HG03196 (cell line): Measurements from ENCODE around the gene NEGR1.

Experiments
- ATAC-seq: cut with Tn5 transposase; IDR thresholded peaks from one replicate; pipeline ENCODE4 v1.9.1; 2021; ENCODE audit not compliant: unreplicated experiment

NEGR1 gene

DNA sequence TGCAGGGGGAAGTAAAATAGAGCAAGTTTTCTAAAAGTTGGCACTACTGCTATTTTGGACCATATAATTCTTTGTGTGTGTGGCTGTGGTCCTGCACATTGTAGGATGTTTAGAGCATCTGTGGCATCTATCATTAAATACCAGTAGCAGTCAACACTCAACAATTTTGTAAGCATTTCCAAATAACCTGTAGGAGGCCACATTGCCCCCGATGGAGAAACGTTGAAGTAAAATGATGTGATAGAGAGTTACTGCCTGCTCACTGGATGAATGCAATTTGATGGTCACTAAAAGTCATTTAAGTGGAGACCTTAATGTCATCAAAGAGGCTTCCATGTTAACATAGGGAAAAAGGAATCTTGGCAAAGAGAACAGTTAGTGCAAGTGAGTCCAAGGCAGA is 560.8 kb downstream of the NEGR1 start:
- ATAC-seq: no peak

DNA sequence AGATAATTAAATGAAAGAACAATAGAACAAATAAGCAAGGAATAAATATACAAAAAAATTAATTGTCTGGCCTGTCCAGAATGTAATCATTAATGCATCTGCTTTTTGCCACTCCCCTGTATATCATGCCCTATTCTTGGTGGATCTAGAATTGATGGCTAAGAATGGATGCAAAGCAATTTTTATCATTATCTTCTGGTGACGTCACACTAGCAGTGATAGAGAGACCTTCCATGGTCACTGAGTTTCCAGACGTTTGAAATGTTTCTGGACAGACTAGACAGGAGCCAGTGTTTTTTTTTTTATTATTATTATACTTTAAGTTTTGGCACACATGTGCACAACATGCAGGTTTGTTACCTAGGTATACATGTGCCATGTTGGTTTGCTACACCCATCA is 563.0 kb downstream of the NEGR1 start:
- ATAC-seq: no peak

DNA sequence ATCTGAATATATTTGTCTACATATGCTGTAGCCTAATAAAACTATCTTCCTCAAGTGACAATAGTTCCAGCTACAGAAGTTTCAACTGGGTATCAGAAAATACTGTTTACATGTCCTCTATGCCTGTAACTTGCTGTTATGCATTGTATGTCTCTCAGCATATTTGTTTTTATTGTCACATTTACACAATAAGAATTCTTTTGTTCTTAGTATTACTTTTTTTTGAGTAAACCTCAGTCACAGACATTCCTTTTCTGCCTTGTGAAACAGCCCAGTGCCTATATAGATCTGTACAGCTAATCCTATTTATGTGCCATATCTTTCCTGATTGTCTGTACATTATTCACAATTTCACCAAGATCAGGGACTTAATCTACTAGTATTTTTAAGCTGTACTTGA is 565.2 kb downstream of the NEGR1 start:
- ATAC-seq: no peak

DNA sequence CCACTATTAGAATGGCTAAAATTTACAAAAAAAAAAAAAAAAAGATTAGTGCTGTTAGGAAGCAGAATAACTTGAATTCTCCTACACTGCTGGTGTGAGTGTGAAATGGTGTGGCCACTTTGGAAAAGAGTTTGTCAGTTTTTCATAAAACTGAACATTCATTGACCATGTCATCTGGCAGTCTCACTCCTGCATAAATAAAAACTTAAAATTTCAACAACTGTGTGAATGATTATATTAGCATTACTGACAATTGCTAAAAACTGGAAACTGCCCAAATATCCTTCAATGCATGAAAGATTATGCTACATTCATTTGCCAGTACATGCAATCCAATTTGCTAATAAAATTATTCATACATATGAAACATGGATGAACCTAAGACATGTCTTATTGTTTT is 570.9 kb downstream of the NEGR1 start:
- ATAC-seq: no peak

DNA sequence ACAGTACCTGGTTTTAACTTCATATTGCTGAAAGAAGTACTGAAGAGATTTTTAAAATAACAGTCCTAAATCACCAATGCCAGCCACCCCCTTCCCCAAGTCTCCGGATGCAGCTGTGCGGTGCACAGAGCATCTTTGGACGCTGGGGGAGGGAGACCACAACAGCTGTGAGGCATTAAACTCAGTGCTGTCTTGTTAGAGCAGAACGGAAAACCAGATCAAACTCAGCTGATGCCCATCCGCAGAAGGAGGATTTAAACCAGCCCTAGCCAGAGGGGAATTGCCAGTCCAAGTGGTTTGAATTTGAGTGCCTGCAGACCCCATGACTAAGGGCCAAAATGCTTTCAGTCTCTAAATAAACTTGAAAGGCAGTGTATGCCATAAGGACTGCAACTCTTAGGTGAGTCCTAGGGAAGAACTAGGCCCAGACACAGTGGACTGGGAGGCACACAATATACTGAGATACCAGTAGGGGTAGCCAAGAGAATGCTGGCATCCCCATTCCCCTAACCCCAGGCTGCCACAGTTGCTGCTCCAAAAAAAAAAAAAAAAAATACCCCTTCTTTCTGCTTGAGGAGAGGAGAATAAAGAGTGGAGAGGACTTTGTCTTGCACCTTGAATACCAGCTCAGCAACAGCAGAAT is 576.2 kb downstream of the NEGR1 start:
- ATAC-seq: no peak

DNA sequence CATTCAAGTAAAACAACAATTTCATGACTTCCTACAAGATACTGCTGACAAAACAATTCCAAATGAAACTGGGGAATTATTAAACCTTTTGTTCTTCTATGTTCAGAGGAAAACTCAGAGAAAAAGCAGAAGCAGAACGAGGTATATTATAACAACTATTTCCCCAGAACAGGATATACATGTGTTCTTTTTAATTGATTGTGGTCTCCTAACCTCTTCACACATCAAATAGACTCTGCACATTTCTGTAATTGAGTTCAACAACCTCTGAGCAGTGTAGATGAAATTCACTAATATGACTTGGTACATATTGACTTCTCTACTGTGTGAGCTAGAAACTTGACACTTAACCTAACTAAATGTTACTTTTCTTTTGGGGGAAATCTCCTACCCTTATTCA is 584.2 kb downstream of the NEGR1 start:
- no peak for ATAC-seq

GRCh38 chr1:71695821-71696220 is 586.5 kb downstream of the NEGR1 start:
- no peak for ATAC-seq

GRCh38 chr1:71695084-71695483 is 587.3 kb downstream of the NEGR1 start:
- no peak for ATAC-seq

- ATAC-seq: no peak
Measured at GRCh38 chr1:71693581-71693980, 588.8 kb downstream of the NEGR1 start.

DNA sequence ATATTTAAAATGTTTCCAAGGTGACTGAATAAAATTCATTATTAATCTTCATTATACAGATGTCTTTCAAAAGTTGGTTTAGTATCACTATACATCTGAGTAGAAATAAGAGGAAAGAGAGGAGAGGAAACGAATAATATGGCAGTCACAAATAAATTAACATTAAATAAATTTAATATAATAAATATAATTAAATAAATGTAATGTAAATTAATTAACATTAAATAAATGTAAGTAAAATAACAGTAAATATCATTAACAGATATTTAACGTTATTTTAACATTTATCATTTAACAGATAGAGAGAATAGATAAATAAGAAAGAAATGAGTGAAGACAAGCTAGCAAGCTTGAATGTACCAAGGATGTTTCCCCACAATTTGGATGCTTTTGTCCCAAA is 592.7 kb downstream of the NEGR1 start:
- no peak for ATAC-seq

DNA sequence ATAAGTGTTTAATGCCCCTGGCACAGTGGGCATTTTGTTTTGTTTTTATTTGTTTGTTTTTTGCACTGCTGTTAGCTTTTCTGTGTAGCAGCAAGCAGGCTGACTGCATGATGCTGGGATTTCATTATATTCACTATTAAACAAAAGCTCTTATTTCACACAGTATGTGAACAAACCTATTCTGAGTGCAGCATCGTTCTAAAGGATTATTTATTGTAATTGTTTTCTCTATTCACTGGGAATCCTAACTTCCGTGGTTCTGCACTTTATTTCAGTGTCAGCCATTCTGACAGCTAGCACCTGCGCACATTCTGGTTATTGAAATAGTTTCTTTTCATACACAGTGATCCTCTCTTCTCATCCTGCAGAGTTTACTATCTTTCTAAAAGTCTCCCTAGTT is 595.0 kb downstream of the NEGR1 start:
- no peak for ATAC-seq

GRCh38 chr1:71676979-71677925 is 605.1 kb downstream of the NEGR1 start:
- no peak for ATAC-seq

DNA sequence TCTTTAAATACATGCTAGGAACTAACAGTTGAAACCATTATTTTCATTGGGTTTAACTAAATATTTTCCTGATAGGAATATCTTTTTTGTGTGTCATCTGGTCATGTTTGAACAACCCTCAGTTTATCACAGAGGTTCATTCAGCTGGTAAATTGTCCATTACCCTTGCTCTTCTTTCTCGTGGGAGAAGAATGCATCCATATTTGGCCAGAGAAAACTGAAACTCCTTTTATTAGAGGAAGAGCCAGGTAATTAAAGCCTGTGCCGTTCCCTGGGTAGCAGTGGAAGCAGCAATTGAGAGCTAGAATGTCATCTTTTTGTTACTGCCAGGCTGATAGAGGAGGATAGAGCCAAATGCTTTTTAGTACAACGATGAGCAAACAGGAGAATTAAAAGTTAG is 614.3 kb downstream of the NEGR1 start:
- ATAC-seq: no peak

DNA sequence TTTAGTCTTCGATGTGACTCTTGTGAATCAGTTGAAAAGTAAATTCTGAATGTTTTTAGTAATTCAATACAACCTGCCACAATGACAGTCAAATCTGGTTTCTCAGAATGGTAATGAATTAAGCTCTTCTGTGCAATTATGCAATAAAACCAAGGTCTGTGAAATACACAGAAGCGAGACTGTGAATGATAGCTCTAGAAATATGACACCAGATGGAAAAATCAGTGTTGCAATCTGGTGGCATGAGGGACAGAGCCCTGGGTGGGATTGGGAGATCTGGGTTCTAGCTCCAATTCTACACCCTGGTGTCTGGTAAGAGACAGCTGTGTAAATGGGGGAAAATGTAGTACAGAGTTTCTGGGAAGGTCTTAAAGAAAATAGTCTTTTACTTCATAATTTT is 615.1 kb downstream of the NEGR1 start:
- no peak for ATAC-seq

DNA sequence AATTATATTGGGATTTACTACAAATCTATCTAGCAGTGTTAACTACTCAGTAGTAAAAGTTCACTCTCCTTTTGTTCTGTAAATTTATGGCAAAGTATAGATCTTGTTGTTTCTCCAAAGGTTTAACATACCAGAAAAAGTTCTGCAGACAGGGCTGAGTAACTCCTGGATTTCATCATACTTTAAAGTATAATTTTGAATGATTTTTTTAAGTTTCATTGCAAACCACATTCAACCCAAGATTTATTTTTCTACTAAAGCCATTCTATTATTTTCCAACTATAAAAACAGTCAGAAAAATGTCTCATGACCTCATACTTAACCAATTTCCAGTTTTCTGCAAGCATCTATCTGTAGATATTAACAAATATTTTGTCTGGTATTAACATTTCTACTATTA is 615.7 kb downstream of the NEGR1 start:
- ATAC-seq: no peak

- no peak for ATAC-seq
Measured at GRCh38 chr1:71660411-71660810, 621.9 kb downstream of the NEGR1 start.

DNA sequence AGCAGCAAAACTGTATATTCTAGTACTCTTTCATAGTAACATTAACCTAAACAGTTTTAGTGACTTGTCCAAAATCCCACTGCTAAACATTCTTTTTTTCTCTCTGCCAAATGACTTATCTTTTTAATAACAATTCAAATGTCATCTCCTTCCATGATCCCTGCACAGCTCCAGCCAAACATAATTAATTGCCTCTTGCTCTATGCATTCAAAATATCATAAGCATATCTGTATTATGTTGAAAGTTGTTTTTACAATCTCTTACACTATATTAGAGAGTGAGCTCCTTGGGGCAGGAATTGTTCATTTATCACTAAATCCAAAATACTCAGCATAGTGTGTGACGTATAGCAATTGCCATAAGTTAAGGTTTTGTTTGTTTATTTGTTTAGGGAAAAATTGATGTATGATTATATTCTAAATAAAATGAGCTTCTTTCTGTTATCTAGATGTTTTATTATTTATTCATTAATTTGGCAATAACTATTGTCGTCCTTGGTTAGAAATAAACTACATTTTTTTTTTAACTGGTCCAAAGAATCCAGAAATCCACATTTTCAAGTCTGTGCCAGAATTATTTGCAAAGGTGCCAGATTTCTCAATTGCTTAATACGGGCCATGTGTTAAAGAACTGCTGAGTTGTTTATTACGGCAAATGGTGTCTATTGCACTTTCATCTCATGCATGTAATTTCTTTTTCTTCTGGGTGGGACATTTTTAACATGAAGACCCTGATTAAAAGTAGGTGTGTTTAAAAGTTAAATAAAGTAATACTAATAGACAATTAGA is 624.3 kb downstream of the NEGR1 start:
- ATAC-seq: no peak

- ATAC-seq: no peak
Measured at GRCh38 chr1:71656902-71657301, 625.4 kb downstream of the NEGR1 start.

DNA sequence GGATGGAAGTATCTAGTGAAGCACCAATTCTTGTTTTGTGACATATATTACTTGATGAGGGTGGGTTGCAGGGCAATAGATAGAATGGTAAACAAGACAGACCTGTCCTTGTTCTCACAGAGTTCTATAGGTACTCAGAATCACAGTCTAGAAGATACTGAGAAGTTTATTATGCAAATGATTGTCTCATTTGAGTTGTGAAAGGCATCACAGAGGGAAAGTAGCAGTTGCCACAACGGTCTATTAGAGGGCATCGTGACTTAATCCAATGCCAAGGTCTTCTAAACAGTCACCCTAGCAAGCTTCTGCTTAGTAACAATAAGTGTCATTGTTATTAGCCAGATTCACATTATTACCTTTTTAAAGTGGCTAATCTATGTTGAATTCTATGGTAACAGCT is 626.7 kb downstream of the NEGR1 start:
- no peak for ATAC-seq

DNA sequence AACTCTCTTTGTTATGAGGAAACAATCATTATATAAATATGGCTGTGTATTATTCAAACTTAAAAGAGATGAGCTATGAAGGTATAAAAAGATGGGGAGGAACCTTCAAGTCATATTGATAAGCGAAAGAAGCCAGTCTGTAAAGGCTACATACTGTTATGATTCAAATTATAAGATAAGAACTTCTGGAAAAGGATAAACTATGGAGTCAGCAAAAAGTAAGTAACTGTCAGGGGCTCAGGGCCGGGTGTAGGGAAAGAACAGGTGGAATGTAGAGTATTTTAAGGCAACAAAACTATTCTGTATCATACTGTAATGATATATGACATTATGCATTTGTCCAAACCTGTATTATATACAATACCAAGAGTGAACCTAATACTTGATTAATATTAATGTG is 628.4 kb downstream of the NEGR1 start:
- no peak for ATAC-seq

DNA sequence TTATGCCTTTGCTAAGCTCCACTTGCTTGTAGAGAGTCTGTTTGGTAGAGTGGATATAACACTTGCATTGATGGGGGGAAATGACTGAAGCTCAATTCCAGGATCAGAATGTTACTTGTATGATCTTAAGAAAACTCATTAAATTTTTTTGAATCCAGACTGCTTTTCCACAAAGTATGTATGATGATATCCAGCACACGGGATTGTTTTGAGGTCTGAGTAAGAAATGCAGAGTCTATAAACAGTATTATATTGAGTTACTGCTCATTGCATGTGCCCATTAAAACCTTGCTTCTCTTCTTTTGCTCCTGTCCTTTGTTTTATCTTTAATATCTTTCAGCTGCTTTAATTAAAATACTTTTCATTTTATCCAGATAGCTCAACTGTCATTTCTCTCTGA is 631.1 kb downstream of the NEGR1 start:
- no peak for ATAC-seq

DNA sequence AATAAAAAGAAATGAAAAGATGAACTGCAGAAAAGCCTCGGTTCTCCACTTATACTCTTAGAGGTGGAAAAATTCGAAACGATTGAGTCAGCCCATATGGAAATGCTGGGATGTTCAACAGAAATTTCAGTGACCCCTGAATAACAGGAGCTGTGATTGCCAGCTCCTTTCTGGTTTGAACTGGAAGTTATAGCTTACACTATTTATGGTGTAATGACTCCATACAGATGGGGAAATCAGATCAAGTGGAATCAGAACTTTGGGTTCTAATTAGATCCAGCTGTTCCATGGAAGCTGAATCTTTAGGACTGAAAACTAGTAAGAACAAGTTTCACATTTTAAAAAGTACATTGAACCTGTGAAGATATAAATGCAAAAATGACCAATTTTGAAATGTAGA is 632.2 kb downstream of the NEGR1 start:
- no peak for ATAC-seq
